HEK293 (cell line): Measurements from ENCODE around the gene IRF3.

ENCODE experiments used
- CTCF ChIA-PET: fragments of 350-600 bp; formaldehyde crosslinking; extraction: SDS; loops from one replicate; lab custom pipeline; 2021; ENCODE audit warnings: antibody characterized with exemption; lab: Yijun Ruan, JAX
- POLR2A ChIA-PET: fragments of 300-600 bp; formaldehyde crosslinking; extraction: SDS; loops from one replicate; lab custom pipeline; 2020; ENCODE audit warnings: antibody characterized with exemption, inconsistent platforms; lab: Yijun Ruan, JAX
- H3K27ac ChIP-seq: fragments of 200-500 bp; sonication (Bioruptor generic); 2 replicates; pipeline ENCODE4 v1.5.1; 2014; ENCODE audit warnings: low read depth, low read length, control low read depth, inconsistent platforms; ENCODE audit errors: extremely low read depth
- H3K36me3 ChIP-seq, 2 experiments: fragments of 200-500 bp in 1 of 2; sonication (Bioruptor generic) in 1 of 2; 1 replicate in 1 of 2; 2 replicates in 1 of 2; pipeline ENCODE4 v1.5.1; 2014 to 2017; ENCODE audit warnings: inconsistent platforms in 2 of 2, low read length in 2 of 2; ENCODE audit not compliant: control insufficient read depth in 2 of 2, insufficient read depth in 1 of 2
- H3K4me1 ChIP-seq: fragments of 200-500 bp; sonication (Bioruptor generic); 2 replicates; pipeline ENCODE4 v1.5.1; 2014; ENCODE audit warnings: mild to moderate bottlenecking, low read length, inconsistent platforms; ENCODE audit not compliant: control insufficient read depth, insufficient read depth
- H3K4me3 ChIP-seq: 2 replicates; pipeline ENCODE4 v1.5.1; 2011; ENCODE audit warnings: low read depth, mild to moderate bottlenecking, control low read depth, low read length, moderate library complexity
- H3K9me3 ChIP-seq: fragments of 200-500 bp; sonication (Bioruptor generic); 2 replicates; pipeline ENCODE4 v1.5.1; 2014; ENCODE audit warnings: low read depth, low read length, inconsistent platforms; ENCODE audit not compliant: control insufficient read depth, insufficient read depth
- BCL11A ChIP-seq: fragments of 450-650 bp; formaldehyde crosslinking; IDR thresholded peaks from 2 replicates; pipeline ENCODE4 v1.5.1; 2016; ENCODE audit warnings: low read depth, missing biosample characterization, missing genetic modification characterization
- BCL11B ChIP-seq: fragments of 450-650 bp; formaldehyde crosslinking; IDR thresholded peaks from 2 replicates; pipeline ENCODE4 v1.5.1; 2016; ENCODE audit warnings: low read depth, missing biosample characterization, missing genetic modification characterization
- EGR2 ChIP-seq: fragments of 450-650 bp; formaldehyde crosslinking; IDR thresholded peaks from 2 replicates; pipeline ENCODE4 v1.5.1; 2016; ENCODE audit warnings: low read depth, missing biosample characterization, missing genetic modification characterization
- GLIS2 ChIP-seq: fragments of 450-650 bp; formaldehyde crosslinking; IDR thresholded peaks from 2 replicates; pipeline ENCODE4 v1.5.1; 2016; ENCODE audit warnings: missing biosample characterization, missing genetic modification characterization
- KLF10 ChIP-seq: fragments of 450-650 bp; IDR thresholded peaks from 2 replicates; pipeline ENCODE4 v1.5.1; 2018; ENCODE audit warnings: missing biosample characterization, mild to moderate bottlenecking, missing genetic modification characterization
- KLF16 ChIP-seq: fragments of 450-650 bp; formaldehyde crosslinking; IDR thresholded peaks from 2 replicates; pipeline ENCODE4 v1.5.1; 2017; ENCODE audit warnings: missing biosample characterization, missing genetic modification characterization
- MZF1 ChIP-seq: fragments of 450-650 bp; formaldehyde crosslinking; IDR thresholded peaks from 2 replicates; pipeline ENCODE4 v1.5.1; 2017; ENCODE audit warnings: missing biosample characterization, missing genetic modification characterization, borderline replicate concordance
- SETDB1 ChIP-seq: IDR thresholded peaks from one replicate; pipeline ENCODE4 v1.6.1; 2017; ENCODE audit warnings: mild to moderate bottlenecking, low read length, moderate library complexity, mixed read lengths; ENCODE audit not compliant: insufficient read length
- SP3 ChIP-seq: fragments of 450-650 bp; formaldehyde crosslinking; IDR thresholded peaks from 2 replicates; pipeline ENCODE4 v1.5.1; 2016; ENCODE audit warnings: missing biosample characterization, missing genetic modification characterization
- TRIM28 ChIP-seq: IDR thresholded peaks from 2 replicates; pipeline ENCODE4 v1.6.1; 2011; ENCODE audit warnings: low read length, control low read depth, borderline replicate concordance
- ZBTB17 ChIP-seq: fragments of 450-650 bp; formaldehyde crosslinking; IDR thresholded peaks from 2 replicates; pipeline ENCODE4 v1.5.1; 2016; ENCODE audit warnings: missing biosample characterization, missing genetic modification characterization
- ZBTB8A ChIP-seq: fragments of 450-650 bp; formaldehyde crosslinking; IDR thresholded peaks from 2 replicates; pipeline ENCODE4 v1.5.1; 2016; ENCODE audit warnings: missing biosample characterization, missing genetic modification characterization
- ZFHX2 ChIP-seq: fragments of 450-650 bp; formaldehyde crosslinking; conservative IDR thresholded peaks from 2 replicates; pipeline ENCODE4 v1.5.1; 2016; ENCODE audit warnings: missing biosample characterization, missing genetic modification characterization
- ZNF155 ChIP-seq: fragments of 450-650 bp; formaldehyde crosslinking; IDR thresholded peaks from 2 replicates; pipeline ENCODE4 v1.5.1; 2016; ENCODE audit warnings: missing biosample characterization, missing genetic modification characterization
- ZNF335 ChIP-seq: fragments of 450-650 bp; formaldehyde crosslinking; conservative IDR thresholded peaks from 2 replicates; pipeline ENCODE4 v1.5.1; 2016; ENCODE audit warnings: missing biosample characterization, missing genetic modification characterization
- ZNF510 ChIP-seq: fragments of 450-650 bp; formaldehyde crosslinking; IDR thresholded peaks from 2 replicates; pipeline ENCODE4 v1.5.1; 2018; ENCODE audit warnings: mild to moderate bottlenecking, missing genetic modification characterization, missing biosample characterization; ENCODE audit not compliant: insufficient replicate concordance
- ZNF600 ChIP-seq: fragments of 450-650 bp; formaldehyde crosslinking; IDR thresholded peaks from 2 replicates; pipeline ENCODE4 v1.5.1; 2016; ENCODE audit warnings: missing biosample characterization, missing genetic modification characterization
- ZNF76 ChIP-seq: fragments of 450-650 bp; formaldehyde crosslinking; IDR thresholded peaks from 2 replicates; pipeline ENCODE4; 2016; ENCODE audit warnings: low read depth, missing biosample characterization, missing genetic modification characterization, borderline replicate concordance
- TF ChIP-seq, protein P1 (sequence below): fragments of 450-650 bp; formaldehyde crosslinking; IDR thresholded peaks from 2 replicates; pipeline ENCODE4 v1.5.1; 2016; ENCODE audit warnings: missing biosample characterization, missing genetic modification characterization
- TF ChIP-seq, protein P2 (sequence below): fragments of 450-650 bp; formaldehyde crosslinking; IDR thresholded peaks from 2 replicates; pipeline ENCODE4 v1.5.1; 2016; ENCODE audit warnings: missing biosample characterization, missing genetic modification characterization
- TF ChIP-seq, protein P3 (sequence below): fragments of 450-650 bp; formaldehyde crosslinking; conservative IDR thresholded peaks from 2 replicates; pipeline ENCODE4 v1.5.1; 2016; ENCODE audit warnings: low read depth, missing biosample characterization, missing genetic modification characterization
- TF ChIP-seq, protein P4 (sequence below): fragments of 450-650 bp; formaldehyde crosslinking; IDR thresholded peaks from 2 replicates; pipeline ENCODE4 v1.5.1; 2016; ENCODE audit warnings: missing biosample characterization, missing genetic modification characterization
- TF ChIP-seq, protein P5 (sequence below): fragments of 450-650 bp; formaldehyde crosslinking; IDR thresholded peaks from 2 replicates; pipeline ENCODE4 v1.5.1; 2016; ENCODE audit warnings: missing biosample characterization, missing genetic modification characterization

Gene IRF3

DNA sequence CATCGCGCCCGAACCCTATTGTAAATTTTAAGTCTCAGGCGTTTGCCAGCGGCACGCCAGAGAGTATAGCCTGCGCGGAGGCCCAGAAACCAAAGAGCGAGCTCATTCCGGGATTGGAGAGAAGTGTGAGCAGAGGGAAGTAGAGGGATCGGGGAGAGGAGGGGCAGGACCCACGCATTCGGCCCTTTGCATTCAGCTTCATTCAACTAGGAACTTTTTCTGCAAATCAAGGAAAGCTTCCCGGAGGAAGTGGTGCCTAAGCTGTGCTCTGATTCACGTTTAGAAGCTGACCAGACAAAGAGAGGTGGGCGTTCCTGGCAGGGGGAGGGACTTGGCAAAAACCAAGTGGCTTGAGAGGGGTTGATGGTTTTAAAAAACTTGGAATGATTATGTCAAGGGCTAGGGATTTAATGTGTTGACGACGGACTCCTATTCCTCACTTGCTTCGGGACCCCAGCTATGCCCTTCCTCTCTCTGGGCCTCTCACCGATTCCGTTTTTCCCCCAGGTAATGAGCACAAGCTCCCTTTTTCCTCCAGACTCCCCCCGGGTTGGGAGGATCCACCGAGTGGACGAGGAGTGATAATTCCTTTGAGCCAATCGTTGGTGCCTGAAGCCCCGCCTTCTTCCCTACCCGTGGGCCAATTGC is 10.6 kb upstream of the IRF3 start (continued):
- TF ChIP-seq ZNF155 (tag by site-specific recombination) (no peak), SETDB1 (peak; percentile 77), ZBTB17 (tag by site-specific recombination) (peak; percentile 74)

DNA sequence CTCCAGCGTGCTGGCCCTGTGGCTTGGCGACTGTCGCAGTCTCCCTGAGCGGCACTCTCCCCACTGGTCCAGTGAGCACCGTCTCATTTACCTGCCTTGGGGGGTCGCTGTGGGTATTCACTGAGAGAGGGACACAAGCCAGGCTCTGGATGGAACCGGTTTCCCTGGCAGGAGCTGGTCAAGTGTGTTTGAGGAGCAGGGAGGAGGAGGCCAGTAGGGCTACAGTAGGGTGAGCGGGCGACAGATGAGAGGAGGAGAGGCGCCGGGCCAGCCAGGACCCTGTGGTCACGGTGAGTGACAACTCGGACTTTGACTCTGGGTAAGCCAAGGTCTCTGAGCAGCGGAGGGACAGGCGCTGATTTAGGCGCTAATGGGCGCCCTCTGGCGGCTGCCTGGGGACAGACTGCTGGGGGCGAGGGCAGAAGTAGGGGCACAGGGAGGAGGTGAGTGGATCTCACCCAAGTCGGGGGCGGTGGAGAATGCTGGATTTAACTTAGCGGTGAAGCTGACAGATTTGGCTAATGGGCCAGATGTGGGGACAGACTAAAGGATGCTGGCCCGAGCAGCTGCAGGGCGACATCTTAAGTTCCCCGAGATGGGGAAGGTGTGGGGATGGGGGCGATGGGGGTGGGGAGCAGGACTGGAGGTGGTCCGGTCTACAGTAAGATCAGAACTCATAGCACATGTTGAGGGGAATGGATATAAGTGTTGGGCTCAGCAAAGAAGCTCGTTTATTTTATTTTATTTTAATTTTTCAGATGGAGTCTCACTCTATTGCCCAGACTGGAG is 6.7 kb upstream of the IRF3 start:
- H3K4me1 ChIP-seq: peaks cover 6% of the 10 kb centered on the region
- TF ChIP-seq KLF10 (no peak), ZNF510 (tag by site-specific recombination) (no peak), MZF1 (tag by site-specific recombination) (no peak), KLF16 (tag by site-specific recombination) (0 out of 2 replicates have a peak, but pooled peaks have one; percentile 44), ZNF76 (tag by site-specific recombination) (peak; percentile 33; the same call in 1 of the 2 replicates), EGR2 (tag by site-specific recombination) (peak; percentile 63), ZFHX2 (tag by site-specific recombination) (peak; percentile 78), ZNF600 (tag by site-specific recombination) (peak; percentile 63; the same call in 1 of the 2 replicates), BCL11A (peak; percentile 80; the same call in 1 of the 2 replicates), BCL11B (tag by site-specific recombination) (0 out of 2 replicates have a peak, but pooled peaks have one; percentile 17), ZBTB8A (tag by site-specific recombination) (peak; percentile 40; the same call in 1 of the 2 replicates), TRIM28 (peak; percentile 70; the same call in 1 of the 2 replicates), ZBTB17 (tag by site-specific recombination) (peak; percentile 88), GLIS2 (tag by site-specific recombination) (peak; percentile 67), SP3 (tag by site-specific recombination) (no peak), ZNF335 (tag by site-specific recombination) (peak; percentile 60)
- TF ChIP-seq, protein P1, sequence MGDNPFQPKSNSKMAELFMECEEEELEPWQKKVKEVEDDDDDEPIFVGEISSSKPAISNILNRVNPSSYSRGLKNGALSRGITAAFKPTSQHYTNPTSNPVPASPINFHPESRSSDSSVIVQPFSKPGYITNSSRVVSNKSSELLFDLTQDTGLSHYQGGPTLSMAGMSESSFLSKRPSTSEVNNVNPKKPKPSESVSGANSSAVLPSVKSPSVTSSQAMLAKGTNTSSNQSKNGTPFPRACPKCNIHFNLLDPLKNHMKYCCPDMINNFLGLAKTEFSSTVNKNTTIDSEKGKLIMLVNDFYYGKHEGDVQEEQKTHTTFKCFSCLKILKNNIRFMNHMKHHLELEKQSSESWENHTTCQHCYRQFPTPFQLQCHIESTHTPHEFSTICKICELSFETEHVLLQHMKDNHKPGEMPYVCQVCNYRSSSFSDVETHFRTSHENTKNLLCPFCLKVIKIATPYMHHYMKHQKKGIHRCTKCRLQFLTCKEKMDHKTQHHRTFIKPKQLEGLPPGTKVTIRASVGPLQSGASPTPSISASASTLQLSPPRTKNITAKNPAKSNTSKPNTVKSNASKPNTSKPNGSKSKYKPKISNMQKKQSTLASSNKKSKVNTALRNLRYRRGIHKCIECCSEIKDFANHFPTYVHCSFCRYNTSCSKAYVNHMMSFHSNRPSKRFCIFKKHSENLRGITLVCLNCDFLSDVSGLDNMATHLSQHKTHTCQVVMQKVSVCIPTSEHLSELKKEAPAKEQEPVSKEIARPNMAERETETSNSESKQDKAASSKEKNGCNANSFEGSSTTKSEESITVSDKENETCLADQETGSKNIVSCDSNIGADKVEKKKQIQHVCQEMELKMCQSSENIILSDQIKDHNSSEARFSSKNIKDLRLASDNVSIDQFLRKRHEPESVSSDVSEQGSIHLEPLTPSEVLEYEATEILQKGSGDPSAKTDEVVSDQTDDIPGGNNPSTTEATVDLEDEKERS (tag by site-specific recombination): no peak
- TF ChIP-seq, protein P2, sequence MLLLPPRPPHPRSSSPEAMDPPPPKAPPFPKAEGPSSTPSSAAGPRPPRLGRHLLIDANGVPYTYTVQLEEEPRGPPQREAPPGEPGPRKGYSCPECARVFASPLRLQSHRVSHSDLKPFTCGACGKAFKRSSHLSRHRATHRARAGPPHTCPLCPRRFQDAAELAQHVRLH (tag by site-specific recombination): peak; percentile 89
- TF ChIP-seq, protein P3, sequence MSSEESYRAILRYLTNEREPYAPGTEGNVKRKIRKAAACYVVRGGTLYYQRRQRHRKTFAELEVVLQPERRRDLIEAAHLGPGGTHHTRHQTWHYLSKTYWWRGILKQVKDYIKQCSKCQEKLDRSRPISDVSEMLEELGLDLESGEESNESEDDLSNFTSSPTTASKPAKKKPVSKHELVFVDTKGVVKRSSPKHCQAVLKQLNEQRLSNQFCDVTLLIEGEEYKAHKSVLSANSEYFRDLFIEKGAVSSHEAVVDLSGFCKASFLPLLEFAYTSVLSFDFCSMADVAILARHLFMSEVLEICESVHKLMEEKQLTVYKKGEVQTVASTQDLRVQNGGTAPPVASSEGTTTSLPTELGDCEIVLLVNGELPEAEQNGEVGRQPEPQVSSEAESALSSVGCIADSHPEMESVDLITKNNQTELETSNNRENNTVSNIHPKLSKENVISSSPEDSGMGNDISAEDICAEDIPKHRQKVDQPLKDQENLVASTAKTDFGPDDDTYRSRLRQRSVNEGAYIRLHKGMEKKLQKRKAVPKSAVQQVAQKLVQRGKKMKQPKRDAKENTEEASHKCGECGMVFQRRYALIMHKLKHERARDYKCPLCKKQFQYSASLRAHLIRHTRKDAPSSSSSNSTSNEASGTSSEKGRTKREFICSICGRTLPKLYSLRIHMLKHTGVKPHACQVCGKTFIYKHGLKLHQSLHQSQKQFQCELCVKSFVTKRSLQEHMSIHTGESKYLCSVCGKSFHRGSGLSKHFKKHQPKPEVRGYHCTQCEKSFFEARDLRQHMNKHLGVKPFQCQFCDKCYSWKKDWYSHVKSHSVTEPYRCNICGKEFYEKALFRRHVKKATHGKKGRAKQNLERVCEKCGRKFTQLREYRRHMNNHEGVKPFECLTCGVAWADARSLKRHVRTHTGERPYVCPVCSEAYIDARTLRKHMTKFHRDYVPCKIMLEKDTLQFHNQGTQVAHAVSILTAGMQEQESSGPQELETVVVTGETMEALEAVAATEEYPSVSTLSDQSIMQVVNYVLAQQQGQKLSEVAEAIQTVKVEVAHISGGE: no peak
- TF ChIP-seq, protein P4, sequence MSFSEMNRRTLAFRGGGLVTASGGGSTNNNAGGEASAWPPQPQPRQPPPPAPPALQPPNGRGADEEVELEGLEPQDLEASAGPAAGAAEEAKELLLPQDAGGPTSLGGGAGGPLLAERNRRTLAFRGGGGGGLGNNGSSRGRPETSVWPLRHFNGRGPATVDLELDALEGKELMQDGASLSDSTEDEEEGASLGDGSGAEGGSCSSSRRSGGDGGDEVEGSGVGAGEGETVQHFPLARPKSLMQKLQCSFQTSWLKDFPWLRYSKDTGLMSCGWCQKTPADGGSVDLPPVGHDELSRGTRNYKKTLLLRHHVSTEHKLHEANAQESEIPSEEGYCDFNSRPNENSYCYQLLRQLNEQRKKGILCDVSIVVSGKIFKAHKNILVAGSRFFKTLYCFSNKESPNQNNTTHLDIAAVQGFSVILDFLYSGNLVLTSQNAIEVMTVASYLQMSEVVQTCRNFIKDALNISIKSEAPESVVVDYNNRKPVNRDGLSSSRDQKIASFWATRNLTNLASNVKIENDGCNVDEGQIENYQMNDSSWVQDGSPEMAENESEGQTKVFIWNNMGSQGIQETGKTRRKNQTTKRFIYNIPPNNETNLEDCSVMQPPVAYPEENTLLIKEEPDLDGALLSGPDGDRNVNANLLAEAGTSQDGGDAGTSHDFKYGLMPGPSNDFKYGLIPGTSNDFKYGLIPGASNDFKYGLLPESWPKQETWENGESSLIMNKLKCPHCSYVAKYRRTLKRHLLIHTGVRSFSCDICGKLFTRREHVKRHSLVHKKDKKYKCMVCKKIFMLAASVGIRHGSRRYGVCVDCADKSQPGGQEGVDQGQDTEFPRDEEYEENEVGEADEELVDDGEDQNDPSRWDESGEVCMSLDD (tag by site-specific recombination): peak; percentile 42; the same call in 1 of the 2 replicates
- TF ChIP-seq, protein P5, sequence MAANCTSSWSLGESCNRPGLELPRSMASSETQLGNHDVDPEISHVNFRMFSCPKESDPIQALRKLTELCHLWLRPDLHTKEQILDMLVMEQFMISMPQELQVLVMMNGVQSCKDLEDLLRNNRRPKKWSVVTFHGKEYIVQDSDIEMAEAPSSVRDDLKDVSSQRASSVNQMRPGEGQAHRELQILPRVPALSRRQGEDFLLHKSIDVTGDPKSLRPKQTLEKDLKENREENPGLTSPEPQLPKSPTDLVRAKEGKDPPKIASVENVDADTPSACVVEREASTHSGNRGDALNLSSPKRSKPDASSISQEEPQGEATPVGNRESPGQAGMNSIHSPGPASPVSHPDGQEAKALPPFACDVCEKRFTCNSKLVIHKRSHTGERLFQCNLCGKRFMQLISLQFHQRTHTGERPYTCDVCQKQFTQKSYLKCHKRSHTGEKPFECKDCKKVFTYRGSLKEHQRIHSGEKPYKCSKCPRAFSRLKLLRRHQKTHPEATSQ (tag by site-specific recombination): no peak

More for the DNA sequence above, 6.7 kb upstream of the IRF3 start:
- no peaks in the 10 kb centered on the region for H3K9me3 ChIP-seq
- peak overlapping the region; percentile 11 for H3K27ac ChIP-seq
- CTCF ChIA-PET: interaction anchor here (0.5 to 4.7 kb wide), 53 partner anchors 8 to 528 kb away, joined by 3 to 59 read pairs (median 4); partner anchors contain the start of genes FUZ, RRAS and SCAF1
- H3K4me3 ChIP-seq: peak overlapping the region; percentile 18
- POLR2A ChIA-PET: interaction anchor here (0.6 to 1.6 kb wide), 4 partner anchors 29 to 126 kb away, joined by 3 to 8 read pairs (median 4); partner anchors contain the start of gene NOSIP
- H3K36me3 ChIP-seq: peaks cover 22 to 38% of the 10 kb centered on the region in 2 experiments
